ENCODE measurements around the gene SLC35F2. TPM values are rescaled to one million over a fixed set of nuclear protein-coding genes. Genes with fewer than 3 reads are reported as not detected.
"Not testable (repeated sequence)": the region's sequence is repeated elsewhere in the genome, so short reads cannot be mapped to it uniquely, and the experiment has no call there.

SLC35F2 gene
- total RNA-seq (1 to 10 TPM; 7.3 to 9.1 TPM), total RNA-seq (13.3 to 49.9 reads per million in 2 donors)

GRCh38 chr11:107858217-107859070, at the start of gene SLC35F2:
SLC35F2 (minus strand) TSS chr11:107858787; CDS start chr11:107858767, 20 bp downstream.
- peak within 1 kb of the TSS; percentile 96 for H3K4me3 Mint-ChIP-seq

GRCh38 chr11:107908211-107908610, 49.6 kb upstream of the SLC35F2 start:
- no peak for DNase-seq
- H3K4me1 Mint-ChIP-seq: peaks cover 2% of the 10 kb centered on the region
- no peak for ATAC-seq
- no peaks in the 10 kb centered on the region for H3K36me3 Mint-ChIP-seq (ENCODE audit: low read depth)
- H3K27ac Mint-ChIP-seq: no peak overlapping the region
- no peaks in the 10 kb centered on the region for H3K9me3 ChIP-seq (ENCODE audit: control insufficient read depth, low read length, poor library complexity, severe bottlenecking)
- no peak overlapping the region for H3K4me3 Mint-ChIP-seq
- H3K27me3 Mint-ChIP-seq: peaks cover 15% of the 10 kb centered on the region

More at GRCh38 chr11:107858217-107859070, at the start of gene SLC35F2:
- H3K27ac Mint-ChIP-seq: peak within 1 kb of the TSS; percentile 91
- peaks cover 32% of the 10 kb centered on the region for H3K4me1 Mint-ChIP-seq
- no peaks in the 10 kb centered on the region for H3K27me3 Mint-ChIP-seq
- peak; percentile 86 for ATAC-seq
- no peaks in the 10 kb centered on the region for H3K36me3 Mint-ChIP-seq (ENCODE audit: low read depth)
- peak; percentile 48 to 60 (median 56) for DNase-seq
- H3K9me3 ChIP-seq (ENCODE audit: control insufficient read depth, low read length, poor library complexity, severe bottlenecking): no peaks in the 10 kb centered on the region

- no peak overlapping the region for H3K27ac Mint-ChIP-seq
- ATAC-seq: peak; percentile 74
- peaks cover 19% of the 10 kb centered on the region for H3K27me3 Mint-ChIP-seq
- peaks cover 4% of the 10 kb centered on the region for H3K4me1 Mint-ChIP-seq
- peaks cover 3% of the 10 kb centered on the region for H3K36me3 Mint-ChIP-seq (ENCODE audit: low read depth)
- DNase-seq: no peak
- no peak overlapping the region for H3K4me3 Mint-ChIP-seq
- no peaks in the 10 kb centered on the region for H3K9me3 ChIP-seq (ENCODE audit: control insufficient read depth, low read length, poor library complexity, severe bottlenecking)
These were observed 39.7 kb upstream of the SLC35F2 start for GRCh38 chr11:107898270-107898669.

GRCh38 chr11:107882095-107882820, 23.7 kb upstream of the SLC35F2 start:
- H3K27ac Mint-ChIP-seq: no peak overlapping the region
- H3K4me1 Mint-ChIP-seq: no peaks in the 10 kb centered on the region
- H3K4me3 Mint-ChIP-seq: no peak overlapping the region
- H3K9me3 ChIP-seq (ENCODE audit: control insufficient read depth, low read length, poor library complexity, severe bottlenecking): no peaks in the 10 kb centered on the region
- peaks cover 12% of the 10 kb centered on the region for H3K27me3 Mint-ChIP-seq
- DNase-seq: no peak
- ATAC-seq: no peak
- no peaks in the 10 kb centered on the region for H3K36me3 Mint-ChIP-seq (ENCODE audit: low read depth)

GRCh38 chr11:107881471-107881870, 22.9 kb upstream of the SLC35F2 start:
- not testable (repeated sequence) for H3K27ac Mint-ChIP-seq; H3K9me3 ChIP-seq (ENCODE audit: control insufficient read depth, low read length, poor library complexity, severe bottlenecking); H3K27me3 Mint-ChIP-seq; ATAC-seq; DNase-seq; H3K36me3 Mint-ChIP-seq (ENCODE audit: low read depth); H3K4me1 Mint-ChIP-seq; H3K4me3 Mint-ChIP-seq

GRCh38 chr11:107876141-107876540, 17.6 kb upstream of the SLC35F2 start:
- ATAC-seq: no peak
- Mint-ChIP-seq H3K4me3 (no peak overlapping the region), H3K36me3 (ENCODE audit: low read depth) (no peaks in the 10 kb centered on the region), H3K27ac (no peak overlapping the region), H3K4me1 (peaks cover 2% of the 10 kb centered on the region), H3K27me3 (no peaks in the 10 kb centered on the region)
- DNase-seq: no peak
- H3K9me3 ChIP-seq (ENCODE audit: control insufficient read depth, low read length, poor library complexity, severe bottlenecking): no peaks in the 10 kb centered on the region

- Mint-ChIP-seq H3K36me3 (ENCODE audit: low read depth) (peaks cover 2% of the 10 kb centered on the region), H3K27me3 (peaks cover 5% of the 10 kb centered on the region), H3K4me3 (no peak overlapping the region), H3K27ac (peak overlapping the region; percentile 16), H3K4me1 (peaks cover 3% of the 10 kb centered on the region)
- ATAC-seq: no peak
- no peak for DNase-seq
- H3K9me3 ChIP-seq (ENCODE audit: control insufficient read depth, low read length, poor library complexity, severe bottlenecking): no peaks in the 10 kb centered on the region
These were observed 6.0 kb upstream of the SLC35F2 start for GRCh38 chr11:107864591-107864990.

GRCh38 chr11:107860688-107861087, 2.1 kb upstream of the SLC35F2 start:
- no peaks in the 10 kb centered on the region for H3K9me3 ChIP-seq (ENCODE audit: control insufficient read depth, low read length, poor library complexity, severe bottlenecking)
- H3K36me3 Mint-ChIP-seq (ENCODE audit: low read depth): peaks cover 2% of the 10 kb centered on the region
- H3K4me3 Mint-ChIP-seq: peak overlapping the region; percentile 36
- ATAC-seq: no peak
- no peak overlapping the region for H3K27ac Mint-ChIP-seq
- peaks cover 5% of the 10 kb centered on the region for H3K27me3 Mint-ChIP-seq
- H3K4me1 Mint-ChIP-seq: peaks cover 27% of the 10 kb centered on the region
- DNase-seq: no peak

GRCh38 chr11:107860240-107860620, 1.6 kb upstream of the SLC35F2 start:
- not testable (repeated sequence) for H3K4me3 Mint-ChIP-seq; H3K36me3 Mint-ChIP-seq (ENCODE audit: low read depth); H3K9me3 ChIP-seq (ENCODE audit: control insufficient read depth, low read length, poor library complexity, severe bottlenecking); H3K27me3 Mint-ChIP-seq; DNase-seq; ATAC-seq
- peaks cover 27% of the 10 kb centered on the region for H3K4me1 Mint-ChIP-seq
- peak overlapping the region; percentile 91 for H3K27ac Mint-ChIP-seq

- peaks cover 5% of the 10 kb centered on the region for H3K27me3 Mint-ChIP-seq
- H3K4me1 Mint-ChIP-seq: peaks cover 31% of the 10 kb centered on the region
- peaks cover 2% of the 10 kb centered on the region for H3K36me3 Mint-ChIP-seq (ENCODE audit: low read depth)
- ATAC-seq (no peak), DNase-seq (no peak)
- no peaks in the 10 kb centered on the region for H3K9me3 ChIP-seq (ENCODE audit: control insufficient read depth, low read length, poor library complexity, severe bottlenecking)
- peak overlapping the region; percentile 96 for H3K4me3 Mint-ChIP-seq
- H3K27ac Mint-ChIP-seq: peak overlapping the region; percentile 91
These were observed 1.1 kb upstream of the SLC35F2 start for GRCh38 chr11:107859459-107860239.

- H3K27me3 Mint-ChIP-seq: no peaks in the 10 kb centered on the region
- ATAC-seq: no peak
- no peaks in the 10 kb centered on the region for H3K9me3 ChIP-seq (ENCODE audit: control insufficient read depth, low read length, poor library complexity, severe bottlenecking)
- peak overlapping the region; percentile 96 for H3K4me3 Mint-ChIP-seq
- peaks cover 2% of the 10 kb centered on the region for H3K36me3 Mint-ChIP-seq (ENCODE audit: low read depth)
- H3K4me1 Mint-ChIP-seq: peaks cover 35% of the 10 kb centered on the region
- DNase-seq: no peak
- H3K27ac Mint-ChIP-seq: peak overlapping the region; percentile 91
These were observed 904 bp downstream of the SLC35F2 start for GRCh38 chr11:107857550-107858216.

GRCh38 chr11:107856981-107857517, 1.5 kb downstream of the SLC35F2 start:
- DNase-seq: no peak
- H3K9me3 ChIP-seq (ENCODE audit: control insufficient read depth, low read length, poor library complexity, severe bottlenecking): no peaks in the 10 kb centered on the region
- Mint-ChIP-seq H3K4me3 (no peak overlapping the region), H3K27ac (peak overlapping the region; percentile 91), H3K27me3 (no peaks in the 10 kb centered on the region), H3K4me1 (peaks cover 35% of the 10 kb centered on the region), H3K36me3 (ENCODE audit: low read depth) (peaks cover 2% of the 10 kb centered on the region)
- no peak for ATAC-seq

Data from T-helper 17 cell (primary cell).